Vagina (tissue), 2 donors: ENCODE results near the gene OPRL1. TPM values are rescaled to one million over a fixed set of nuclear protein-coding genes. Genes with fewer than 3 reads are reported as not detected.

ENCODE experiments used
- DNase-seq, 2 donors: peaks; one replicate each; pipeline ENCODE4 v3.0.0-alpha.2; 2017; ENCODE audit errors: extremely low spot score in 2 of 2
- H3K27ac ChIP-seq: fragments of 200-600 bp; sonication (generic); one replicate; pipeline ENCODE4 v1.5.1; 2019
- H3K27me3 ChIP-seq: fragments of 200-600 bp; sonication (generic); one replicate; pipeline ENCODE4 v1.5.1; 2019
- H3K36me3 ChIP-seq, 2 donors: fragments of 200-600 bp; sonication (generic); one replicate each; pipeline ENCODE4 v1.5.1; 2017 to 2019
- H3K4me1 ChIP-seq: fragments of 200-600 bp; sonication (generic); one replicate; pipeline ENCODE4 v1.5.1; 2019
- H3K4me3 ChIP-seq, 2 donors: fragments of 200-600 bp; sonication (generic); 1 replicate in 1 of 2; 2 replicates in 1 of 2; pipeline ENCODE4 v1.5.1; 2016 to 2019
- H3K9me3 ChIP-seq: fragments of 200-600 bp; sonication (generic); one replicate; pipeline ENCODE4 v1.5.1; 2019
- POLR2A ChIP-seq, 2 donors: fragments of 450-650 bp; IDR thresholded peaks; one replicate each; pipeline ENCODE4 v1.6.1; 2017; ENCODE audit warnings: antibody characterized with exemption in 2 of 2, mild to moderate bottlenecking in 2 of 2, moderate library complexity in 2 of 2
- POLR2AphosphoS5 ChIP-seq, 2 donors: sonication (generic); formaldehyde crosslinking; IDR thresholded peaks; one replicate each; pipeline ENCODE4 v1.9.0; 2017; ENCODE audit warnings: antibody characterized with exemption in 2 of 2, mild to moderate bottlenecking in 2 of 2, low read depth in 1 of 2; ENCODE audit not compliant: insufficient read depth in 1 of 2
- intact Hi-C: fragments of 100-400 bp; cut with DNase I; formaldehyde crosslinking; loops from one replicate; pipeline ENCODE4 v1.15.1; 2023
- total RNA-seq: library from RNA; depleted of rRNA; stranded (reverse); fragments of >200 nt; gene quantifications from one replicate; pipeline ENCODE4 v1.2.3, GENCODE V29; 2016
- TF ChIP-seq, protein P1 (sequence below), 3 experiments: fragments of 450-650 bp in 2 of 3; fragments of 200-600 bp in 1 of 3; sonication (generic) in 1 of 3; IDR thresholded peaks; one replicate each; pipeline ENCODE4 v1.5.1; 2017 to 2019; ENCODE audit warnings: antibody characterized with exemption in 3 of 3, mild to moderate bottlenecking in 2 of 3, moderate library complexity in 2 of 3

The OPRL1 gene
- total RNA-seq, 1 donor from 2014 or later: 1.5 TPM

DNA sequence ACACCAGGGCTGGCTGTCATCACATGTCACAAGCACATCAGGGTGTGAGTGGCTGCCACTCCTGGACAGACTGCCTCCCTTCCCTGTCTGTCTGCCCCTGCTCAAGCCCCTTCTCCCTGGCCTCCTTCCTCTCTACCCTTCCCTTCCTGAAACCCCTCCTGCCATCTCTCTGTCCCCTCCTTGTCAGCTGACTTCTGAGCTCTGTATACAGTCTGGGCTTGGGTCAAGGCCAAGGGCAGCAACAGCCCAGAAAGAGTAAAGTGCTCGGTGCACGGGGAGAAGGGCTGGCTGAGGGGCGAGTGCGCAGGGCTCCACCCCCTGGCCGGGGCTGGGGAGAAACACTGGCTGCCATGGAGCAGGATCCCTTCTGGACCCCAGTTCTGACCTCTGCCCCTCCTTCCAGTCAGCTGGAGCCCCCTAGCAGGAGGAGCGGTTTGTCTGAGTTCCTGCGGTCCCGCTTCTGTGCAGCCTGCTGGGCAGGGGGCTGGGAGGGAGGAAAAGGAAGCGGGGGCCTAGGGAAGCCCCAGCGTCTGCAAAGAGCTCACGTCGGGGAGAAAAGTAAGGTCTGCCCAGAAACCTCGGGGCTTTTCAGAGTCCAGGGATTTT, 2.3 kb downstream of the OPRL1 start:
- peaks cover 39% of the 10 kb centered on the region for H3K4me1 ChIP-seq
- no peaks in the 10 kb centered on the region for H3K36me3 ChIP-seq
- no peaks in the 10 kb centered on the region for H3K27me3 ChIP-seq
- intact Hi-C loops: no loop called here
- no peak for DNase-seq
- TF ChIP-seq POLR2AphosphoS5 (IDR thresholded peaks at IDR 0.05; ENCODE audit: insufficient read depth in 1 of 2, low read depth in 1 of 2): no peak
- no peak for TF ChIP-seq POLR2A (IDR thresholded peaks at IDR 0.05)
- TF ChIP-seq, protein P1, sequence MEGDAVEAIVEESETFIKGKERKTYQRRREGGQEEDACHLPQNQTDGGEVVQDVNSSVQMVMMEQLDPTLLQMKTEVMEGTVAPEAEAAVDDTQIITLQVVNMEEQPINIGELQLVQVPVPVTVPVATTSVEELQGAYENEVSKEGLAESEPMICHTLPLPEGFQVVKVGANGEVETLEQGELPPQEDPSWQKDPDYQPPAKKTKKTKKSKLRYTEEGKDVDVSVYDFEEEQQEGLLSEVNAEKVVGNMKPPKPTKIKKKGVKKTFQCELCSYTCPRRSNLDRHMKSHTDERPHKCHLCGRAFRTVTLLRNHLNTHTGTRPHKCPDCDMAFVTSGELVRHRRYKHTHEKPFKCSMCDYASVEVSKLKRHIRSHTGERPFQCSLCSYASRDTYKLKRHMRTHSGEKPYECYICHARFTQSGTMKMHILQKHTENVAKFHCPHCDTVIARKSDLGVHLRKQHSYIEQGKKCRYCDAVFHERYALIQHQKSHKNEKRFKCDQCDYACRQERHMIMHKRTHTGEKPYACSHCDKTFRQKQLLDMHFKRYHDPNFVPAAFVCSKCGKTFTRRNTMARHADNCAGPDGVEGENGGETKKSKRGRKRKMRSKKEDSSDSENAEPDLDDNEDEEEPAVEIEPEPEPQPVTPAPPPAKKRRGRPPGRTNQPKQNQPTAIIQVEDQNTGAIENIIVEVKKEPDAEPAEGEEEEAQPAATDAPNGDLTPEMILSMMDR (IDR thresholded peaks at IDR 0.05): no peak
- no peaks in the 10 kb centered on the region for H3K9me3 ChIP-seq
- no peak overlapping the region for H3K27ac ChIP-seq
- no peak overlapping the region for H3K4me3 ChIP-seq

DNA sequence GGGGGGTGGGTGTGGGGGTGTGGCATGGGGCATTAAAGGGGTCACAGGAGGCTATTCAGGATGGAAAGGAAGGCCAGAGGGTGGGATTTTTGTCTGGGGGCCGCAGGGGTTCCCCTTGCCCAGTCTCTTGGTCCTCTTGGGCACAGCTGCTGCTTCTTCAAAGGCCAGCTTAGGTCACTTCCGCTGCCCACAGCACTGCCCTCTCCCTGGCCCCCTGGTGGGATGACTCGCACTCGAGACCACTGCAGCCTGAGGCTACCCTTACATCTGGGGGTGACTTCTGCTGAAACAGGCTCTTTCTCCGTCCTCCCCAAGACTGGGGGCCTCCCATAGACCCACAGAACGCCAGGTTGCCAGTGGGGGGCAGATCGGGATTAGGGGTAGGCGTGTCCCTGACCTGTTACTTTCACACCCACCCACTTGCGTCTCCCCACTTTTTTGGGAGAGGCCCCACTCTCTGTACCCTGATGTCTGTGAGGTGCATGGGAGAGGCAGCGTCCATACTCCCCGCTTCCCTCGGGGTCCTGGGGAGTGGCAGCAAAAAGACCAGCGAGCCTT, 3.0 kb downstream of the OPRL1 start:
- intact Hi-C loops: no loop called here
- Histone ChIP-seq H3K27me3 (no peaks in the 10 kb centered on the region), H3K27ac (no peak overlapping the region), H3K4me1 (peaks cover 32% of the 10 kb centered on the region), H3K4me3 (peak overlapping the region; percentile 36 to 62), H3K36me3 (no peaks in the 10 kb centered on the region), H3K9me3 (no peaks in the 10 kb centered on the region)
- no peak for TF ChIP-seq POLR2AphosphoS5 (IDR thresholded peaks at IDR 0.05; ENCODE audit: insufficient read depth in 1 of 2, low read depth in 1 of 2)
- TF ChIP-seq, protein P1 (IDR thresholded peaks at IDR 0.05): no peak
- no peak for TF ChIP-seq POLR2A (IDR thresholded peaks at IDR 0.05)
- no peak for DNase-seq

GRCh38 chr20:64083378-64083803, 3.5 kb downstream of the OPRL1 start:
- Histone ChIP-seq H3K4me3 (peak overlapping the region; percentile 36 to 62), H3K4me1 (peaks cover 27% of the 10 kb centered on the region), H3K27me3 (no peaks in the 10 kb centered on the region), H3K9me3 (no peaks in the 10 kb centered on the region), H3K27ac (no peak overlapping the region), H3K36me3 (no peaks in the 10 kb centered on the region)
- TF ChIP-seq POLR2AphosphoS5 (IDR thresholded peaks at IDR 0.05; ENCODE audit: insufficient read depth in 1 of 2, low read depth in 1 of 2) (no peak), POLR2A (IDR thresholded peaks at IDR 0.05) (no peak)
- TF ChIP-seq, protein P1 (IDR thresholded peaks at IDR 0.05): peak; percentile 12 to 61 (median 51)
- intact Hi-C loops: no loop called here
- DNase-seq: no peak

- no peaks in the 10 kb centered on the region for H3K9me3 ChIP-seq
- H3K4me3 ChIP-seq: peak within 1 kb of the TSS; percentile 36 to 62
- peaks cover 21% of the 10 kb centered on the region for H3K4me1 ChIP-seq
- intact Hi-C loops: no loop called here
- no peaks in the 10 kb centered on the region for H3K36me3 ChIP-seq
- no peak for DNase-seq
- H3K27ac ChIP-seq: no peak within 1 kb of the TSS
- no peak for TF ChIP-seq POLR2A (IDR thresholded peaks at IDR 0.05)
- TF ChIP-seq, protein P1 (IDR thresholded peaks at IDR 0.05): no peak
- H3K27me3 ChIP-seq: no peaks in the 10 kb centered on the region
Observed at GRCh38 chr20:64083804-64084684, 4.2 kb downstream of the OPRL1 start, which contains the start of gene LKAAEAR1. Gene LKAAEAR1, minus strand, starts transcription at chr20:64084398. Its CDS starts 179 bp downstream, at chr20:64084219.
